ENCODE measurements around the gene ALDH4A1.

ALDH4A1 gene

DNA sequence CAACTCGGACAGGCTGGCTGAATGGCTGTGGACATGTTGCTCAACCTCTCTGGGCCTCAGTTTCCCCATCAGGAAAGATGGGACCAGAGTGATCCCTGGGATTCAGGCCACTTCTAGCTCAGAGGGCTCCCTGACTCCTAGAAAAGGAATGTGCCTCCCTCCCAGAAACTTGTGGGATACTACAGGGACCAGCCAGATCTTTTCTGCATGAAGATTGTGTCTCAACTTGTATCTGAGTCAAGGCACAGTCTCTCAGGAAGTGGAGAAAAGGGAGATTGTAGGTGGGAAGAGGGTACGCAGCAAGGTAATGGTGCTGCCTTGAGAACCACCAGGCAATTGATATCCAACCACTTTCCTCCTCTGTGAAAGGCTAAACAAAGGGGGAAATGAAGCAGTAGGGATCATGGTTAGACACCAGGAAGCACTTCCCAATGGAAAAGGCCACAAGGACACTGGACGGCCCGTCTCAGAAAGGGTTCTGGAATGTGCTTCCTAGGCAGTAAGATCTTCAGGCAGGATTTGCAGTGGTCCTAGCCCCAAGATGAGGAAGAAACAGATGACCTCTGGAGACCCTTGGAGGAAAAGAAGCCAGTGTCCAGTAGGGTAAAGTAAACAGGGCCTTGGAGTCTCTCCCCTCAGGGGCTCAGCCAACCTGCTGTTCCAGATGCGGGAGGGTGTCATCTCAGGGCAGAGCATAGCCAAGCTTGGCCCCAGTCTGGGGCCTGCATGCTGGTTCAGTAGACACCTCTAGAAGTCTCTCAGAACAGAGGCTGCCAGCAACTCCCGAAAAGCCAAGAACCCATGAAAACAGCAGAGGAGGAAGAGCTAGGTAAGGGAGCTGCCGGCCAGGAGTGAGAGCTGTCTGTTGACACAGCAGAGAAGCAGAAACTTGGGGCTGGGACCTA, 37.3 kb upstream of the ALDH4A1 start:
- DNase-seq (ENCODE audit: low read depth): no peak

DNA sequence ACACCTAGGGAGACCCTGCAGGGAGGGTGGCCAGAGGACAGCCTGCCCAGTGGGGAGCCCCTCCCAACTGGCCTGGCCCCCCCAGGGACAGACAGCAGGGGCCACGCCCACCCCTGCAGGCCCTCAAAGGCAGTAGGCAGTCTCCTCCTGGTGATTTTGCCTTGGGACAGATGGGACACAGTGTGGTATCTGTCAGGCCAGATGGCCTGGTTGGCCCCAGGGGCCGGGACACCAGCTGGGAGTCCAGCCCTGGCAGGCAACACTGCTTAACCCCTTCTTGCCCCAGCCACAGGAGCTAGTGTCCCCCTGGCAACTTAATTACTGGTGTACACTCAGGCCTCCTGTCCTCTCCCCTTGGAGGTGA, 36.3 kb upstream of the ALDH4A1 start:
- DNase-seq (ENCODE audit: low read depth): no peak

DNA sequence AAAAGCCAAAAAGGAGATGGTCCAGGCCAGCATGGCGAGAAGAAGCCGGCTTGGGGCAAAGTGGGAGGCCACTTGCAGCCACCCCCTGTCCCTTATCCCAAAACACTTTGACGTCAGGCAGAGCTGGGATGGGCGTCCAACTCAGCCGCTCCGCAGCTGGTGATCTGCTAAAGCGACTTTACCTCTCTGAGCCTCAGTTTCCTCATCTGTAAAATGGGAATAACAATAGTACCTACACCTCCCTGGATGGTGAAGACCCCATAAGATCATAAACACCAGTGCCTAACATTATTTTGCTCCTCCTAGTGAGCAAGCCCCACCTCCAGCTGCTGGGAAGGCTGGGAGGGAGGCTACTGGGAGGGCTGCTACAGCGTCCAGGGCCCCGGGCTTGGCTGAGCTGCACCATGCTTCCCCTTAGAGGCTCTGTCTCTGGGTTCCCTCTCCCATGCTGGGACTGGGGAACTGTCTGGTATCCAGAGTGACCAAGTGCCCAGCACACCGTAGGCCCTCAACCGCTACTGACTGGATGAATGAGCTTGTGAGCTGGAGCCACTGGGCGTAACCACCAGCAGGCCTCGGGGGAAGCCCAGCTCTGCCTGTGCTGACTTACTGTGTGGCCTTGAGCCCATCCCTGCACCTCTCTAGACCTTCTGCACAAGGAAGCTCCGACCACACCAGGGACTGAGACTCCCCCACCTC, 35.8 kb upstream of the ALDH4A1 start:
- DNase-seq (ENCODE audit: low read depth): no peak

DNA sequence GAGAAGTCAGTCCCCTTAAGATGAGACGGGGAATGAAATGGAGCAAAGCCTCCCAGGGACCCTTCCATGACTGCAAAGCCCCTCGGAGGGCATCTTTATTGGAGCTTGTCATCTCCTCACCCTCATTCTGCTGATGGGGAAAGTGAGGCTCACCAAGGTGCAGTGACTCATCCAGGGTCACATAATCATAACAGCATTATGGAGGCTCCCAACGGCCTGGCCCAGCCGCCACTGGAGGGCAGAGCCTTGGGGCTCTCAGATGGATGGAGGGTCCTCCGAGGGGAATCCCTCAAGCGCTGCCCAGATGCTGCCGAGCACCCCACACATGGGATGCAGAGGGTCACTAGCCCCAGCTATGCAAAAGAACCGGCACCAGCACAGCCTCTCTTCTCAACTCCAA, 35.2 kb upstream of the ALDH4A1 start:
- no peak for DNase-seq (ENCODE audit: low read depth)

DNA sequence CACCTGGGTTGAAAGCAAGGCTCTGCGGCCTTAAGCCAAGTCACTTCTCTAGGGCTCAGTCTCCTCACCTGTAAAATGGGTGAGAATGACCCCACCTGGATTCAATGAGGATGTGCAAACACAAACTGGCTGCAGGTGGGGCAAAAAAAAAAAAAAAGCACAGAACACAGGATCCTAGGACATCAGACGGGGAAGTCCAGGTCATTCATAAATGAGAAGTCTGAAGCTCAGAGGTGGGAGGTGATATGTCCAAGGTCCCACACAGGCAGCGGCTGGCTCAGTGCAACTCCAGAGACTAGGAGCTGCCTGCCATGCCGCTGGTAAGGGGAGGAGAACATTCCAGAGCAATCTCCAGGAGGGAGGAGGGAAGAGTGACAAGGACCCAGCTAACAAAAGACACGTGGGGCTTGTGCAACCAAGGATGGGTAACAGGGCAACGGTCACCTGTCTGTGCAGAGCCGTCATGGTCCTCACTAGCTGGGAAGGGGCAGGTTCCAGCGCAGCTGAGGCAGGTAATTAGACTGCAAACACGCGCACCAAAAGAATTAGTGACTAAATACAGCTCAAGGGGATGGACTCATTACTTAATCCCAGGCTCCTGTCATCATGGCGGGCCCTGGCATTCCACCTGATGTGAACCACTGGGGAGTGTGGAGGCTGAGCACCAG, 34.6 kb upstream of the ALDH4A1 start:
- no peak for DNase-seq (ENCODE audit: low read depth)

DNA sequence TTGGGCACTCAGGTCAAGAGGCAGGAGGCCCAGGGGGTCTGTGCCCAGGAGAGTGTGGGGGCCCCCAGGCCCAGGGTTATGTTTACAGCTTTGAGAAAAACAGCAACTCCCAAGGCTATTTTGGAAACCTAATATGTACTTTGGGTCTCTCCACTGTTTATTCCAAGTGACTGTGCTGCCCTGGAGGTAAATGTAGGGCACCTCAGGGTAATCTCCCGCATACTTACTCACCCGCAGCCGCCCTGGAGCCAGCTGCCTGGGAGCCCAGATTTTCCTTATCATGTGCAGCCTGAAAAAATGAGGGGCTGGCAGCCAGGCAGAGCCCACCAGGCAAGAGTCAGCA, 34.1 kb upstream of the ALDH4A1 start:
- DNase-seq (ENCODE audit: low read depth): no peak

DNA sequence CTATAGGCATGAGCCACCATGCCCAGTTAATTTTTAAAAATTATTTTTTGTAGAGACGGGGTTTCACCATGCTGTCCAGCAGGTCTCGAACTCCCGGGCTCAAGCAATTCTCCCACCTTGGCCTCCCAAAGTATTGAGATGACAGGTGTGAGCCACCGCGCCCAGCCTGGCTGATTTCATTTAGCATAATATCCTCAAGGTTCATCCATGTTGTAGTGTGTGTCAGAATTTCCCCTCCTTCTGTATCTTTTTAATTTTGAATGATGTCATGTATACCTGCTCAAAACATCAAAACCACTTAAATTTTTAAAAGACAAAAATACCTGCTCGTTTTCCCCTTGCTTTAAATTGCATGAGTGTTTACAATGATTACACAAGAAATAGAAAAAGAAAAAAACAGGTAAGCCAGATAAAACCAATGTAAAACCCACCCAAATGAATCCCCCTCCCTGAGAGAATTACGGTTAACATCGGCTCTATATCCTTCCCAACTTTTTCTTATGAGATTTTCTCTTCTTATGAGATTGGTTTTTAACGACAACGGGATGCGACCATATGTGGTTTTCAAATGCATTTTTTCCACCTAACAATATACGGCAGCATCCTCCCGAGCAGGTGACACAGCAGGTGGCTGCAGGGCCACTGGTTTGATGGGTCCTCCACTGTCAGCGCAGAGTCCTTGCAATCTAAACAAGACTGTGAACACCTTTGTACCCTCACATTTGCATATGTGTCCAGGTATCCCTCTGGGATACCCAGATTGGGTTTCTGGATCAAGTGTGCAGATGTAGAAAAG, 32.0 kb upstream of the ALDH4A1 start:
- no peak for DNase-seq (ENCODE audit: low read depth)

DNA sequence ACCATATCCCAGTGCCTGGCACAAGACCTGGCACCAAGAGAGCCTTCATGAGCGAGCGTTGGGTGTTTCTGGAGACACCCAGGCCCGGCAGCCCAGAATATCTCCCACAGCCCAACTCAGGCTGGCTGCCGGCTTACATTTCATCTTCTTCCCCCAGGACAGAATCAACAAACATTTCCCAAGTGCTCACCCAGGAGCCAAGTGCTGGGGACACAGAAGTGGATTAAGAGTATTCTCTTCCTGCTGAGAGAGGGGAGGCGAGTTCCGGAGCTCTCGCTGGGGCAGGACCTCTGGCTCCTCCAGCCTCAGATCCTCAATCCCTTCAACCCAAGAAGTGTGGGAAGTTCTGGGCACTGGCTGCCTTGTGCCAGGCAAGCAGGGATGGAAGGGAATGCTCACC, 30.5 kb upstream of the ALDH4A1 start:
- DNase-seq (ENCODE audit: low read depth): no peak

DNA sequence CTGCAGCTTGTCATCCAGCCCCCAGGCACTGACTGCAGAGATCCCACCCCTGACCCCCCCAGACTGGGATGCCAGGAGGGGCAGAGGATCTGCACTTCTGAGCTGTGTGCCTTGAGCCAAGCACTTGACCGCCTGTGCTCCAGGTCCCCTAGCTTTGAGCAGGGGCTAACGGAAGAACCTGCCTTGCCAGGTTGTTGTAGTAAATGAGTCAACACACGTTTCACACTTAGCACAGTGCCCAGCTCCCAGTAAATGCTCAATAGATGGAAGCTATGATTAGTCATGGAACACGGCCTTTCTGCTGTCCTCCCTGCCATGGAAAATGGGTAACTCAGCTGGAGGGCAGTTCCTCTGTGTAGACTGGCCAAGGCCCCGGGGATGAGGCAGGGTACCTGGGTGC, 30.0 kb upstream of the ALDH4A1 start:
- no peak for DNase-seq (ENCODE audit: low read depth)

DNA sequence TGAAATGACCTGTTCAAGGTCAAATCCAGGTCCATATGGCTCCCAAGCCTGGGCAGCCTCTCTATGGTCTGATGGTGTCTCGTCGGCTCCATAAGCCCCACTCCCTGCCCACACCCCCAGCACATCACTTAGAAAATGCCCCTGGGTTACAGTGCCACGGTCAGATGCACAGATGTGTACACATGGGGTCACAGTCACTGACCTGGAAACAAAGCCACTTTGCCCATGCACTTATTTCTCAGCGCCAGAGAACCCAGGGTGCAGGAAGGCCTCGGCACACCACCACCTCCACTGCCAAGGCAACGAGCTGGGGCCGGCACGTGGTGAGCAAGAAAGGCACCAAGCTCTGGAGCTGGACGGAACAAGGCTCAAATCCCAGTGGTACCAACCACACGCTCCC, 29.4 kb upstream of the ALDH4A1 start:
- DNase-seq (ENCODE audit: low read depth): no peak

DNA sequence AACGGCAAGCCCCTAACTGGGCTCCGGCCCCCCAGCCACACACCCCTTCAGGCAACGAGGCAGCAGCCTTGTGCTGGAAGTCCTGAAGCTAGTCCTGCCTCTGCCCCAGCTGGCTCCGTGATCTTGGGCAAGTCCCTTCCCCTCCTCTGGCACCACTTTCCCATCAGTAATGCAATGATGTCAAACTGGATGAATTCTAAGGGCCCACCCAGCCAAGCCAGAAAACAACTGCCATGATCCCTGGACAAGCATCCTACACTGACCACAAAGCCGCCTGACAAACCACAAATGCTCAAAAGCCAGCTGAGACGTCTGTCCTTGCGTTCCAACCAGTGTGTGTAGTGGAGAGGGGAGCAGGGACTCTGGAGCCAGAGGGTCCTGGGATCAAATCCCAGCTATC, 27.3 kb upstream of the ALDH4A1 start:
- DNase-seq (ENCODE audit: low read depth): no peak

DNA sequence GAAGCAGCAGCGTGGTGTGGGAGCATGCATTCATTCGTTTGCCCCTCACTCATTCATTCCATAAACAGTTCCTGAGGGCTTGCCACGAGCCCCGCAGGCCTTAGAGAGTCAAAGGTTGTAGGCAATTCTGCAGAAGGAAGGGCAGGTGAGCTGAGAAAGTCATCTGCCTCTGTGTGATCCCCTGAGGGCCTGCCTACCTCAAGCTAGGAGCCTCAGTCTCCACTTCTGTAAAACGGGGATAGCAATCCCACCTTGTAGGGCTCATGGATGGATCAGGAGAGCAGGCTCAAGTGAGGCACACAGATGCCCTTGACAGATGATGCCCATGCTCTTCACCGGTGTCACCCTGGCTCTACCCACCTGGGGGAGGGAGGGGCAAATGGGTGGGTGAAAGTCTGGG, 26.6 kb upstream of the ALDH4A1 start:
- DNase-seq (ENCODE audit: low read depth): no peak

DNA sequence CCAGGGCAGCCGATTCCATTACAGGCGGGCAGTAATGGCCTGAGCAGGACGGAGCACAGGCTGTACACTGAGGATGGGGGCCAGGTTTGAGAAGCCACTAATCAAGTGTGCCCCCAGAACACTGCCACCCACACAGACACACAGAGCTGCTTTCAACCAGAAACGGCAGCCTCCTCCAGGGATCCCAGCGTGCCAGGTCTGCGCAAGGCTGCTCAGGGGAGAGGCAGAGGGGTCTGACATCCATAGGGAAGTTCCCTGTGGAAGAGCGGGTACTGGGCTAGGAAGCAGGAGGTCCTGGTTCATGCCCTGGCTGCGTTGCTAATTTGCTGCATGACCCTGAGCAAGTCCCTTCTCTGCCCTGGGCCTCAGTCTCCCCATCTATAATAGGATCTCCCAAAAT, 26.1 kb upstream of the ALDH4A1 start:
- DNase-seq (ENCODE audit: low read depth): no peak

DNA sequence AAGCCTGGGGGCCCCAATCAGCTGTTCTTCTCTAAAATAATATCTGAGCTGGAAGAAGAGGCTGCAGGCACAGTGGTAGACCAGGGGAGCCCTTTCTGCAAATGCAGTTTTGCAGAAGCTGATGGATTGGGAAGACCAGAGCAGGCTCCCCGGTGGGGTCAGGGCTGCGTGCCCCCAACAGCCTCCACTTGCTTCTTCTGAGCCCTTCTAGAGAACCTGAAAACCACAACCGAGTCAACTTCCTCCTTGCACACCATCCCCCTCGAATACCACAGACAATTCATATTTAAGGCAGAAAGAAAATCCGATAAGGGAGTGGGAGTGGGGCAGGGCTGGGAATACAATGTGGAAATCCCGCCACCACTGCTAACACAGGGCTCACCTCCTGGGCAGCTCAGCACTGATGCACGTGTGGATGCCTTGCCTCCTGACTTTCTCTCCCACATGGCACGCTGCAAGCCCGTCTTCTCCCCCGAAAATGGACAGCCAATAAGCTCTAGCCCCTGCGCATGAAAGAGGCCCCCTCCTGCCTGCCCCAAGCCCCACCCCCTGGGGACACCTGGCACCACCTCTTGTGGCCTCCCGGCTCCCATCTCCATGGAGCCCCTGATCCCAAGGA, 25.4 kb upstream of the ALDH4A1 start:
- DNase-seq (ENCODE audit: low read depth): no peak

DNA sequence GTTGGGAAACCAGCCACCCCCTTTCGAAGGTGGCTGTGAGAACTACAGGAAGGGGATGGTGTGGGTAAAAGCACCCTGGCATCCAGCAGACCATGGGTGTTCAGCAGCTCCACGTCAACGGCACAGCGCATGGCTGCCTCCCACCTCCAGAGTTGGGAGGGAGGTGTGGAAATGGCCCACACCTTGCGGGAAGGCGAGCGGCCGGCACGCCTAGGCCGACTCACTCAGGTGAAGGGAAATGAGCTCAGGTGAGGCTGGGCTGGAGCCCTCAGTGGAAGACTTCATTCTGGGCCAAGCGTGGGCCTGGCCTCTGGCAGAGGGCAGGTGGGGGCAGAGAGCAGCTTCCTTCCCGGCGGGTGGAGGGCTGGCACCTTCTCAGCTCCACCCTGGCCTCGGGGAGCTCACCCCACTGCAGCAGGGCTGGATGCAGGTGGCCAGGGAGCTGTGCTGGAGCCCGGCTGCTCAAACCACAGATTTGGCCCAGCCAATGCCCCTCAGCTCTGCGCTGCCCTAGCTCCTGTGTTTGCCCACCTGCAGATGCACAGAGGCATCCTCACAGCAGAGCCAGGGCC, 24.8 kb upstream of the ALDH4A1 start:
- no peak for DNase-seq (ENCODE audit: low read depth)

DNA sequence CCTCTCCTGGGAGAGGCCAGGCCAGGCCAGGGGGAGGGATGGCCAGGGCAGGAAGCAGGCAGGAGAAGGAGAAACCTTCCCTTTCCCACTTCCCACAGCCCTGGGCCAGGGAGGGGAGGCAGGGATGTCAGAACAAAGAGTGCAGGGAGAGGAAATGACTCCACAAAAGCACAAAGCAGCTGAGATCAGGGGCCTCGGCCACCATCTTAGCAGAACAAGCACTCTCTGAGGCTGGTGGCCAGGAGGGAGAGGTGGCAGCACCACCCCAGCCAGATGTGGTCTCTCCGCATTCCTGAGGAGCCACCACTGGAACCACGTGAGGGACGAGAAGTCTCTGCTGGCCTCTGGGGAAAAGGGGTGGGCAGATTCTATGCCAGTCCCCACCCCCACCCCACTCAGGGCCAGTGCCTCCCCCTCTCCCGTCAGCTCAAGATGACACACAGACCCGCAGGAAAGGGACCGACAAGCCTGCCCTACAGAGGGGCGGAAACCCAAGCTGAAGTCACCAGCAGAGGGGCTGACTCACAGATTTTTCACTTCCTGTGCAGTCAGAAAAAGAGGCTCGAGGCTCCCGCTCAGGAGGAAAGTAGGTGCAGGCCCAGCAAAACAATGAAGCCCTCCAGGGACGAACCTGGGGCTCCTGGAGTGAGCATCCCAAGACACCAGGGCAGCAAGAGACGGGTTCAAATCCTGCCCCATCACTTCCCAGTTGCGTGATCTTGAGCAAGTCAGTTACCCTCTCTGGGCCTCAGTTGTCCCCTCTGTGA, 24.1 kb upstream of the ALDH4A1 start:
- peak; percentile 78 for DNase-seq (ENCODE audit: low read depth)

DNA sequence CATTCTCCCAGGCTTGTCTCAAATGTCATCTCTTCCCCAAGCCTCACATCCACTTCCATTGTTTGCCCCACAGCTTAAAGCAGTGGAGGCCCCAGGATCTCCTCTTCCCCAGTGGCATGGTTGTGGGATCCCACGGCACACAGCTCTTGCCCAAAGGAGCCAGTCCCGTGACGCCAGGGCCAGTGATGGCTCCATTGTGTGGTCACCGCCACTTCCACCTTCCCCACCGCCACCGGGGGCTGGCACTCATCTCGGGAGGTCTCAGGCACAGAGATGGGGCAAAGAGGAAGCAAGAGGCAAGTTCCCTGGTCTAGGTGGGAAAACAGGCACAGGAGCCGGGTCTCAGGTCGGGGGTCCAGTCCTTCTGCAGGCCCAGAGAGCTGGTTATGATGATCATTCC, 22.9 kb upstream of the ALDH4A1 start:
- no peak for DNase-seq (ENCODE audit: low read depth)

DNA sequence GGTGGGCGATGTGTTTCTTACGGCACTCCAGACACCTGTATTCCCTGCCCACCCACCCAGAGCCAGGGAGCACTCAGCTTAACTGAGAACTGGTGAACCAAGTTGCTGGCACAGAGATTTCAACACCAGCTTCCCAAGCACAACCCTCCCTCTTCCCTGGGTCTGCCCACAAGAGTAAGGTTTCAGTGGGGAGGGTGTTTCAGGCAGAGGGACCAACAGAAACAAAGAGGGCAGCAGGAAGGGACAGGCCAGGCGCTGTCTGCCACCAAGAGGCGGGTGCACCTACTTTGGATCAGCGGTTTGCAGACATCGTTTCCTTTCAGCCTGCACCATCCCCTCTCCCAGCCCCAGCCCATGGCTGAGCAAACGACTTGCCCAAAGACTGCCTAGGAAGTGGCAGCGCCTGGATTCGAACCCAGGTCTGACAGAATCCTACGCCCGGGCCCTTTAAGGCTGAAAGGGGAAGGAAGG, 21.9 kb upstream of the ALDH4A1 start:
- DNase-seq (ENCODE audit: low read depth): no peak

DNA sequence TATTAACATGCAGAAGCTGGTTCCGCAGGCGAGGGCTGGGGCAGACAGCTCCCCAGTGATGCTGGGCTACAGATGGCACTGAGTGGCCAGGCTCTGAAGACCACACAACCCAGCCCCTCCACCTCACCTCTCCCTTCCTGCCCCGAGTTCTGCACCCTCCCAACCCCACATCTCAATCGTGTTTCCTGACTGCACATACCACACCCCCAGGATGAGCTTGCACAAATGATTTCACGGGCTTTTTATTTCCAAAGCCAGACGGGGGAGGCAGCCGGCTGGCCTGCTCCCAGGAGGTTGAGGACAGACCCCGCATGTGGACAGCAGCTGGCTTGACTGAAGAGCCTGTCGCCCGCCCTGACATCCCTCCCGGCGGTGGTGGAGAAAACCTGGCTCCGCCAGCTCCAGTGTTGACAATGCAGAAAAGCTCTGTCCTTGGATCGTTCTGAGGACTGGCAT, 21.4 kb upstream of the ALDH4A1 start:
- no peak for DNase-seq (ENCODE audit: low read depth)
